Breast epithelium (tissue), 4 donors: ENCODE results near the gene SLC25A41. TPM values are rescaled to one million over a fixed set of nuclear protein-coding genes. Genes with fewer than 3 reads are reported as not detected.
A peak's percentile ranks its signal among the peaks of the same experiment; 100 is the strongest.

ENCODE experiments used
- DNase-seq, 2 donors: peaks; one replicate each; pipeline ENCODE4 v3.0.0-alpha.2; 2019; ENCODE audit warnings: low spot score in 2 of 2
- H3K27ac ChIP-seq, 2 donors: fragments of 200-600 bp; sonication (generic) in 1 of 2; one replicate each; pipeline ENCODE4 v1.5.1; 2016 to 2019; ENCODE audit warnings: mild to moderate bottlenecking in 1 of 2
- H3K27me3 ChIP-seq, 2 donors: fragments of 200-600 bp; sonication (generic) in 1 of 2; one replicate each; pipeline versions ENCODE4 v1.5.1 to v1.6.0; 2017 to 2019; ENCODE audit warnings: control low read depth in 1 of 2, mild to moderate bottlenecking in 1 of 2
- H3K36me3 ChIP-seq: fragments of 200-600 bp; one replicate; pipeline ENCODE4 v1.5.1; 2019
- H3K4me1 ChIP-seq, 2 donors: fragments of 200-600 bp; sonication (generic); one replicate each; pipeline ENCODE4 v1.5.1; 2016 to 2019; ENCODE audit warnings: control low read depth in 1 of 2
- H3K4me3 ChIP-seq, 3 donors: fragments of 200-600 bp; sonication (generic); 1 replicate in 2 of 3; 2 replicates in 1 of 3; pipeline ENCODE4 v1.5.1; 2016 to 2019; ENCODE audit warnings: mild to moderate bottlenecking in 3 of 3, moderate library complexity in 2 of 3
- H3K9me3 ChIP-seq, 2 donors: fragments of 200-600 bp; sonication (generic) in 1 of 2; one replicate each; pipeline ENCODE4 v1.5.1; 2016 to 2019; ENCODE audit warnings: control low read depth in 1 of 2
- POLR2A ChIP-seq: fragments of 450-650 bp; IDR thresholded peaks from one replicate; pipeline ENCODE4 v1.6.1; 2016; ENCODE audit warnings: antibody characterized with exemption, mild to moderate bottlenecking, moderate library complexity
- POLR2AphosphoS5 ChIP-seq, 3 donors: sonication (generic); formaldehyde crosslinking; IDR thresholded peaks; one replicate each; pipeline ENCODE4 v1.6.1; 2017; ENCODE audit warnings: antibody characterized with exemption in 3 of 3
- intact Hi-C: fragments of 100-400 bp; cut with DNase I; formaldehyde crosslinking; loops from one replicate; pipeline ENCODE4 v1.15.1; 2023; ENCODE audit warnings: low total_unique reads
- total RNA-seq, 3 donors: library from RNA; depleted of rRNA; stranded (reverse); fragments of >200 nt; gene quantifications; one replicate each; pipeline ENCODE4 v1.1.0, GENCODE V29; 2016
- TF ChIP-seq, protein P1 (sequence below), 3 donors: fragments of 450-650 bp; IDR thresholded peaks; one replicate each; pipeline ENCODE4 v1.5.1; 2016 to 2017; ENCODE audit warnings: antibody characterized with exemption in 3 of 3, mild to moderate bottlenecking in 3 of 3, moderate library complexity in 3 of 3

Gene SLC25A41
- total RNA-seq, 3 donors from 2014 or later = 0.44 TPM; not detected in 2

DNA sequence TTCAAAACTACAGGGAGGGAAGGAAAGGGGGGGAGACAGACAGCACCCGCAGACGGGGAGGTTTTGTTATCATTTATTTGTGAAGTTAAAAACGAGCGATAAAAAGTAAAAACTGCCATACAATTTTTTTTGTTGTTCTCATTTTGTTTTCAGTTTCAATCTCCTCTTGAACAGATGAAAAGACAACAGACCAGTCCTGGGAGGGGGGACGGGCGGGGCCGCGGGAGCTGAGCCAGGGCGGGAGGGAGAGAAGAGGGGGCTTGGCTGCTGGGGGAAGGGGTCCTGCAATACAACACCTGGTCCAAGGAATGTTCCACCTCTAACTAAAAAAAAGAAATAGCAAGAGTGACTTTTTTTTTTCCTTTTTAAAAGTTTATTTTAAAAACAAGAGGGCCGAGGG is 20.3 kb downstream of the SLC25A41 start:
- peaks cover 27% of the 10 kb centered on the region for H3K36me3 ChIP-seq
- TF ChIP-seq, protein P1, sequence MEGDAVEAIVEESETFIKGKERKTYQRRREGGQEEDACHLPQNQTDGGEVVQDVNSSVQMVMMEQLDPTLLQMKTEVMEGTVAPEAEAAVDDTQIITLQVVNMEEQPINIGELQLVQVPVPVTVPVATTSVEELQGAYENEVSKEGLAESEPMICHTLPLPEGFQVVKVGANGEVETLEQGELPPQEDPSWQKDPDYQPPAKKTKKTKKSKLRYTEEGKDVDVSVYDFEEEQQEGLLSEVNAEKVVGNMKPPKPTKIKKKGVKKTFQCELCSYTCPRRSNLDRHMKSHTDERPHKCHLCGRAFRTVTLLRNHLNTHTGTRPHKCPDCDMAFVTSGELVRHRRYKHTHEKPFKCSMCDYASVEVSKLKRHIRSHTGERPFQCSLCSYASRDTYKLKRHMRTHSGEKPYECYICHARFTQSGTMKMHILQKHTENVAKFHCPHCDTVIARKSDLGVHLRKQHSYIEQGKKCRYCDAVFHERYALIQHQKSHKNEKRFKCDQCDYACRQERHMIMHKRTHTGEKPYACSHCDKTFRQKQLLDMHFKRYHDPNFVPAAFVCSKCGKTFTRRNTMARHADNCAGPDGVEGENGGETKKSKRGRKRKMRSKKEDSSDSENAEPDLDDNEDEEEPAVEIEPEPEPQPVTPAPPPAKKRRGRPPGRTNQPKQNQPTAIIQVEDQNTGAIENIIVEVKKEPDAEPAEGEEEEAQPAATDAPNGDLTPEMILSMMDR (IDR thresholded peaks at IDR 0.05) = no peak
- no peak for TF ChIP-seq POLR2AphosphoS5 (IDR thresholded peaks at IDR 0.05)
- no peak for TF ChIP-seq POLR2A
- intact Hi-C loops = no loop called here

DNA sequence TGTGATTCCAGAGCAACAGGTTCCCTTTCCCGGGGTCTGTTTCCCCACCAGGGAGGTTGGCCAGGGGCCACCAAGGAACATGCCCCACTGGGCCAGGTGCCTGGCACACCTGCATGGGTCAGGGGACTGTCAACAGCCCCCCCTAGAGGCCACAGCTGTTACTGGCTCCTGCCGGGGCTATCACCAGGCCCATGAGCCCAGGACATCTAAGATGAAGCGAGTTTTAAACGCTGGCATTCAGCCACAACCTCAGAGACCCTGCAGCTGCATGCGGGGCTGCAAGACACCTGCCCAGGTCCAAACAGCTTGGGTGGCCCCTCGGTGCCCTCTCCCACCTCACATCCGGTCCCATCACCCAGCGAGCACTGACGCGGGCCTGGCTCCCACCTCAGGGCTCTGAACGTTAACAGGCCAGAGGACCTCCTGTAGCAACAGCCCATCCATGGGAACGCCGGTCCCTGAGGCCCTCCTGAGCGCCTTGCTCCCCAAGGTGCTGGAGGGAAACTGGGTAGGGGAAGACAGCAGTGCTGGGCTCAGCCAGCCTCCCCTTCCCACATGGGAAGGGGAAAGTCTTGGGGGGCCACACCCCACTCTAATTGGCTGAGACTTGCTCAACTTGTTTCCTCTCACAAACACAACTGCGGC is 21.0 kb downstream of the SLC25A41 start:
- peak overlapping the region in 1 of 2 donors; percentile 14 for H3K27ac ChIP-seq

More for the DNA sequence above, 20.3 kb downstream of the SLC25A41 start:
- DNase-seq = no peak
- H3K9me3 ChIP-seq = no peaks in the 10 kb centered on the region
- no peak overlapping the region for H3K27ac ChIP-seq
- H3K4me3 ChIP-seq = no peak overlapping the region
- H3K27me3 ChIP-seq = no peaks in the 10 kb centered on the region
- no peaks in the 10 kb centered on the region for H3K4me1 ChIP-seq

GRCh38 chr19:6412061-6412446 is 21.5 kb downstream of the SLC25A41 start:
- Histone ChIP-seq H3K36me3 (peaks cover 27% of the 10 kb centered on the region), H3K27me3 (no peaks in the 10 kb centered on the region), H3K4me1 (no peaks in the 10 kb centered on the region), H3K9me3 (no peaks in the 10 kb centered on the region), H3K27ac (no peak overlapping the region), H3K4me3 (no peak overlapping the region)
- TF ChIP-seq POLR2AphosphoS5 (IDR thresholded peaks at IDR 0.05) (no peak), POLR2A (no peak)
- TF ChIP-seq, protein P1 (IDR thresholded peaks at IDR 0.05) = no peak
- intact Hi-C loops = no loop called here
- DNase-seq = no peak

More for the DNA sequence above, 21.0 kb downstream of the SLC25A41 start:
- intact Hi-C loops = no loop called here
- no peaks in the 10 kb centered on the region for H3K4me1 ChIP-seq
- no peak for DNase-seq
- H3K36me3 ChIP-seq = peaks cover 27% of the 10 kb centered on the region
- no peaks in the 10 kb centered on the region for H3K9me3 ChIP-seq
- TF ChIP-seq POLR2A = no peak
- no peak for TF ChIP-seq POLR2AphosphoS5 (IDR thresholded peaks at IDR 0.05)
- TF ChIP-seq, protein P1 (IDR thresholded peaks at IDR 0.05) = peak in 1 of 3 donors; percentile 28
- no peaks in the 10 kb centered on the region for H3K27me3 ChIP-seq
- no peak overlapping the region for H3K4me3 ChIP-seq

GRCh38 chr19:6409346-6409745 is 24.2 kb downstream of the SLC25A41 start:
- Histone ChIP-seq H3K9me3 (no peaks in the 10 kb centered on the region), H3K4me3 (no peak overlapping the region), H3K36me3 (peaks cover 3% of the 10 kb centered on the region), H3K27me3 (no peaks in the 10 kb centered on the region), H3K4me1 (no peaks in the 10 kb centered on the region), H3K27ac (no peak overlapping the region)
- DNase-seq = no peak
- intact Hi-C loops = no loop called here
- TF ChIP-seq, protein P1 (IDR thresholded peaks at IDR 0.05) = no peak
- TF ChIP-seq POLR2A = no peak
- no peak for TF ChIP-seq POLR2AphosphoS5 (IDR thresholded peaks at IDR 0.05)

DNA sequence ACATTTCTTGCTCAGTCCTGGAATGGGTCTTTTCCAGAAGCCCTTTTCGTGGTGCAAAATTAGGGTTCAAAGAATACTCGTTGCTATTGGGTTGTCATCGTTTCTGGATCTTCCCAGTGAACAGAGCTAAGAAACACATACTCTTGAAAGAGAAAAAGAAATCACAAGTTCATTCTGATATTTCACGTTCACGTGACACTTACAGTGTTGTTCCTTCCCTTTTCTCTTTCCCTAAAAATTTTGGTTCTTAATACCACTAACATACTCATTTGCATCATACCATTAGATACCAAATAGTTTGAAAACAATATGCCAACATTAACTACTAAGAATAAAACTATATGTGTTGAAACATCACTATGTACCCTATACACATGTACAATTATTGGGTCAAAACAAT is 27.2 kb downstream of the SLC25A41 start:
- no peaks in the 10 kb centered on the region for H3K27me3 ChIP-seq
- no peaks in the 10 kb centered on the region for H3K9me3 ChIP-seq
- no peaks in the 10 kb centered on the region for H3K36me3 ChIP-seq
- H3K4me1 ChIP-seq = no peaks in the 10 kb centered on the region
- no peak overlapping the region for H3K27ac ChIP-seq
- H3K4me3 ChIP-seq = no peak overlapping the region
- DNase-seq = no peak
- TF ChIP-seq, protein P1 (IDR thresholded peaks at IDR 0.05) = no peak
- no peak for TF ChIP-seq POLR2A
- no peak for TF ChIP-seq POLR2AphosphoS5 (IDR thresholded peaks at IDR 0.05)
- intact Hi-C loops = no loop called here
